HepG2 (cell line): Measurements from ENCODE around the gene SH2D6. TPM values are rescaled to one million over a fixed set of nuclear protein-coding genes. Genes with fewer than 3 reads are reported as not detected.
A peak's percentile ranks its signal among the peaks of the same experiment; 100 is the strongest.

Experiments
- ARNT2 ChIP-seq: sonication (generic); formaldehyde crosslinking; IDR thresholded peaks from 2 replicates; pipeline ENCODE4 v1.8.0; 2022; ENCODE audit warnings: mild to moderate bottlenecking, low read depth, missing genetic modification reagents, moderate library complexity
- CREBL2 ChIP-seq: sonication (generic); formaldehyde crosslinking; IDR thresholded peaks from 2 replicates; pipeline ENCODE4 v1.8.1; 2023; ENCODE audit warnings: missing genetic modification reagents, mild to moderate bottlenecking, borderline replicate concordance
- DR1 ChIP-seq: sonication (generic); formaldehyde crosslinking; IDR thresholded peaks from 2 replicates; pipeline ENCODE4 v1.8.0; 2021; ENCODE audit warnings: mild to moderate bottlenecking, missing genetic modification reagents, inconsistent platforms
- HOXA7 ChIP-seq: sonication (generic); formaldehyde crosslinking; IDR thresholded peaks from 2 replicates; pipeline ENCODE4 v1.8.1; 2022; ENCODE audit warnings: mild to moderate bottlenecking, missing genetic modification reagents, moderate library complexity
- MZF1 ChIP-seq: sonication (generic); formaldehyde crosslinking; IDR thresholded peaks from 2 replicates; pipeline ENCODE4 v1.8.1; 2023; ENCODE audit warnings: mild to moderate bottlenecking, missing genetic modification reagents, borderline replicate concordance
- NR3C1 ChIP-seq: sonication (generic); formaldehyde crosslinking; IDR thresholded peaks from 2 replicates; pipeline ENCODE4 v1.4.0; 2020; ENCODE audit warnings: missing genetic modification reagents
- RORA ChIP-seq: sonication (generic); formaldehyde crosslinking; IDR thresholded peaks from 2 replicates; pipeline ENCODE4 v1.5.0; 2020; ENCODE audit warnings: mild to moderate bottlenecking, missing genetic modification reagents, moderate library complexity
- SKI ChIP-seq: fragments of 450-650 bp; IDR thresholded peaks from one replicate; pipeline ENCODE4 v1.6.1; 2018; ENCODE audit warnings: mild to moderate bottlenecking; ENCODE audit not compliant: partially characterized antibody
- SRSF4 ChIP-seq: fragments of 200-400 bp; formaldehyde crosslinking; IDR thresholded peaks from one replicate; pipeline ENCODE4 v1.6.1; 2018; ENCODE audit warnings: mild to moderate bottlenecking, low read depth, low read length, moderate library complexity; ENCODE audit not compliant: poor library complexity, severe bottlenecking
- TCF7 ChIP-seq: sonication (generic); IDR thresholded peaks from 2 replicates; pipeline ENCODE4 v1.6.1; 2016; ENCODE audit warnings: antibody characterized with exemption, low read depth
- ZKSCAN8 ChIP-seq: IDR thresholded peaks from 2 replicates; pipeline ENCODE4 v1.6.1; 2016; ENCODE audit warnings: borderline replicate concordance, missing genetic modification reagents, missing compliant biosample characterization
- ZNF431 ChIP-seq: sonication (generic); formaldehyde crosslinking; IDR thresholded peaks from 2 replicates; pipeline ENCODE4 v1.9.0; 2022; ENCODE audit warnings: missing genetic modification reagents, low read depth, mild to moderate bottlenecking, borderline replicate concordance
- ZNF543 ChIP-seq: sonication (generic); formaldehyde crosslinking; IDR thresholded peaks from 2 replicates; pipeline ENCODE4 v1.4.0; 2020; ENCODE audit warnings: mild to moderate bottlenecking, missing genetic modification reagents
- ZNF580 ChIP-seq: IDR thresholded peaks from 2 replicates; pipeline ENCODE4 v1.6.1; 2016; ENCODE audit warnings: low read depth, borderline replicate concordance
- ZNF773 ChIP-seq: sonication (generic); formaldehyde crosslinking; IDR thresholded peaks from 2 replicates; pipeline ENCODE4 v1.4.0; 2020; ENCODE audit warnings: missing genetic modification reagents, borderline replicate concordance
- ZNF878 ChIP-seq: sonication (generic); formaldehyde crosslinking; IDR thresholded peaks from 2 replicates; pipeline ENCODE4 v1.8.1; 2023; ENCODE audit warnings: mild to moderate bottlenecking, missing genetic modification reagents, moderate library complexity
- ZNF879 ChIP-seq: sonication (generic); formaldehyde crosslinking; IDR thresholded peaks from 2 replicates; pipeline ENCODE4 v1.8.1; 2023; ENCODE audit warnings: missing genetic modification reagents
- ZSCAN5A ChIP-seq: sonication (generic); formaldehyde crosslinking; IDR thresholded peaks from 2 replicates; pipeline ENCODE4 v1.8.0; 2022; ENCODE audit warnings: mild to moderate bottlenecking, missing genetic modification reagents, borderline replicate concordance
- polyA plus RNA-seq, 8 experiments: library from polyadenylated mRNA; depleted of rRNA in 3 of 8; stranded (reverse) in 7 of 8; unstranded in 1 of 8; fragments of >200 nt; fragmentation: Illumina TruSeq in 4 of 8; extraction: Trizol in 4 of 8; gene quantifications; 2 replicates each; pipeline versions ENCODE4 v1.2.1 to v1.2.3, GENCODE V29; 2011 to 2016; ENCODE audit warnings: low read depth in 4 of 8, missing spikeins in 1 of 8, mixed read lengths in 1 of 8; ENCODE audit not compliant: insufficient read depth in 1 of 8
- total RNA-seq, 5 experiments: library from RNA; depleted of rRNA; stranded (reverse); fragments of >200 nt; fragmentation: Illumina TruSeq; extraction: Trizol; gene quantifications; 2 replicates each; pipeline ENCODE4 v1.2.3, GENCODE V29; 2016; ENCODE audit warnings: low read depth in 1 of 5
- TF ChIP-seq, protein P1 (sequence below): sonication (generic); formaldehyde crosslinking; IDR thresholded peaks from 2 replicates; pipeline ENCODE4 v1.5.1; 2020; ENCODE audit warnings: missing genetic modification reagents, mild to moderate bottlenecking, borderline replicate concordance
- TF ChIP-seq, protein P2 (sequence below): sonication (generic); formaldehyde crosslinking; IDR thresholded peaks from 2 replicates; pipeline ENCODE4 v1.4.0; 2020; ENCODE audit warnings: missing genetic modification reagents
- TF ChIP-seq, protein P3 (sequence below): IDR thresholded peaks from 2 replicates; pipeline ENCODE4 v1.6.1; 2016; ENCODE audit warnings: control low read depth
- TF ChIP-seq, protein P4 (sequence below): sonication (generic); formaldehyde crosslinking; IDR thresholded peaks from 2 replicates; pipeline ENCODE4 v1.5.0; 2020; ENCODE audit warnings: missing genetic modification reagents

The SH2D6 gene
- total and polyA plus RNA-seq, 2 of the 13 experiments (the other 11 are each of a cell fraction or from before 2014, with no cell fraction given): 0.11 to 0.26 TPM

DNA sequence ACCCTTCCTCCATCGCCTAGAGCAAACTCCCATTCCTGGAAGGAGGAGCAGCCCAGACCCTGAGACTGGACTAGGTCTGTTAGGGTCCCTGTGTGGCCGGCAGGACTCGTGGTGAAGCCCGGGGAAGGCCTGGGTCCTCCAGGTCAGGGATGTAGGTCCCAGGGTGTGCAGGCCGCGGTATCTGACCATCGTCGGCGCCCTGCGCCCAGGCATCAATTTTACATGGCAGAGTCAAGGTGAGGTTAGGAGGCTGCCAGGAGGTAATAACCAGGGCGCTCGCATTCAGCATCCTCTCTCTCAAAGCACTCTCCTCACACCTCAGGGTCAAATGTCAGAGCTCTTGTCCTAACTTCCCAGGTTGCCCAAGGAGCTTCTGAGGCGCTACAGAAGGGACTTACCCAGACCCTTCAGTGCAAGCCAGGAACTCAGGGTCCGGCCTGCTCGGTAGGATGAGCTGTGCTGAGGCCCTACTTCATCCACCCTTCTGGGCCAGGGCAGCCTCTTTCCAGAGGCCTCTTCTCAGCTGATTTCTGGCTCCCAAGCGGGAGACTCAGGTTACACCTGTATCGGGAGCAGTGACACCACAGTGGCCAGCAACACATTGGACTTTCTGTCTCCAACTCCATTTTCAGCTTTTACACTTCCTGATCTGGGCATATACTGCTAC lies 628 bp downstream of the SH2D6 start (continued):
- TF ChIP-seq ZSCAN5A (CRISPR knock-in tag) (no peak), SRSF4 (no peak), CREBL2 (no peak), ZNF878 (peak; percentile 63; the same call in 1 of the 2 replicates), ZKSCAN8 (no peak), TCF7 (no peak), ZNF431 (CRISPR knock-in tag) (no peak), ZNF773 (CRISPR knock-in tag) (peak; percentile 19; the same call in 1 of the 2 replicates), HOXA7 (CRISPR knock-in tag) (no peak), ZNF543 (CRISPR knock-in tag) (no peak), ZNF879 (CRISPR knock-in tag) (no peak), DR1 (no peak), NR3C1 (CRISPR knock-in tag) (no peak), ZNF580 (no peak), ARNT2 (no peak; the same call in 1 of the 2 replicates), MZF1 (CRISPR knock-in tag) (no peak), RORA (CRISPR knock-in tag) (no peak), SKI (no peak)
- TF ChIP-seq, protein P1, sequence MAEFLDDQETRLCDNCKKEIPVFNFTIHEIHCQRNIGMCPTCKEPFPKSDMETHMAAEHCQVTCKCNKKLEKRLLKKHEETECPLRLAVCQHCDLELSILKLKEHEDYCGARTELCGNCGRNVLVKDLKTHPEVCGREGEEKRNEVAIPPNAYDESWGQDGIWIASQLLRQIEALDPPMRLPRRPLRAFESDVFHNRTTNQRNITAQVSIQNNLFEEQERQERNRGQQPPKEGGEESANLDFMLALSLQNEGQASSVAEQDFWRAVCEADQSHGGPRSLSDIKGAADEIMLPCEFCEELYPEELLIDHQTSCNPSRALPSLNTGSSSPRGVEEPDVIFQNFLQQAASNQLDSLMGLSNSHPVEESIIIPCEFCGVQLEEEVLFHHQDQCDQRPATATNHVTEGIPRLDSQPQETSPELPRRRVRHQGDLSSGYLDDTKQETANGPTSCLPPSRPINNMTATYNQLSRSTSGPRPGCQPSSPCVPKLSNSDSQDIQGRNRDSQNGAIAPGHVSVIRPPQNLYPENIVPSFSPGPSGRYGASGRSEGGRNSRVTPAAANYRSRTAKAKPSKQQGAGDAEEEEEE (CRISPR knock-in tag): no peak
- TF ChIP-seq, protein P2, sequence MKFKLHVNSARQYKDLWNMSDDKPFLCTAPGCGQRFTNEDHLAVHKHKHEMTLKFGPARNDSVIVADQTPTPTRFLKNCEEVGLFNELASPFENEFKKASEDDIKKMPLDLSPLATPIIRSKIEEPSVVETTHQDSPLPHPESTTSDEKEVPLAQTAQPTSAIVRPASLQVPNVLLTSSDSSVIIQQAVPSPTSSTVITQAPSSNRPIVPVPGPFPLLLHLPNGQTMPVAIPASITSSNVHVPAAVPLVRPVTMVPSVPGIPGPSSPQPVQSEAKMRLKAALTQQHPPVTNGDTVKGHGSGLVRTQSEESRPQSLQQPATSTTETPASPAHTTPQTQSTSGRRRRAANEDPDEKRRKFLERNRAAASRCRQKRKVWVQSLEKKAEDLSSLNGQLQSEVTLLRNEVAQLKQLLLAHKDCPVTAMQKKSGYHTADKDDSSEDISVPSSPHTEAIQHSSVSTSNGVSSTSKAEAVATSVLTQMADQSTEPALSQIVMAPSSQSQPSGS (CRISPR knock-in tag): no peak
- TF ChIP-seq, protein P3, sequence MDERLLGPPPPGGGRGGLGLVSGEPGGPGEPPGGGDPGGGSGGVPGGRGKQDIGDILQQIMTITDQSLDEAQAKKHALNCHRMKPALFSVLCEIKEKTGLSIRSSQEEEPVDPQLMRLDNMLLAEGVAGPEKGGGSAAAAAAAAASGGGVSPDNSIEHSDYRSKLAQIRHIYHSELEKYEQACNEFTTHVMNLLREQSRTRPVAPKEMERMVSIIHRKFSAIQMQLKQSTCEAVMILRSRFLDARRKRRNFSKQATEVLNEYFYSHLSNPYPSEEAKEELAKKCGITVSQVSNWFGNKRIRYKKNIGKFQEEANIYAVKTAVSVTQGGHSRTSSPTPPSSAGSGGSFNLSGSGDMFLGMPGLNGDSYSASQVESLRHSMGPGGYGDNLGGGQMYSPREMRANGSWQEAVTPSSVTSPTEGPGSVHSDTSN (CRISPR knock-in tag): no peak
- TF ChIP-seq, protein P4, sequence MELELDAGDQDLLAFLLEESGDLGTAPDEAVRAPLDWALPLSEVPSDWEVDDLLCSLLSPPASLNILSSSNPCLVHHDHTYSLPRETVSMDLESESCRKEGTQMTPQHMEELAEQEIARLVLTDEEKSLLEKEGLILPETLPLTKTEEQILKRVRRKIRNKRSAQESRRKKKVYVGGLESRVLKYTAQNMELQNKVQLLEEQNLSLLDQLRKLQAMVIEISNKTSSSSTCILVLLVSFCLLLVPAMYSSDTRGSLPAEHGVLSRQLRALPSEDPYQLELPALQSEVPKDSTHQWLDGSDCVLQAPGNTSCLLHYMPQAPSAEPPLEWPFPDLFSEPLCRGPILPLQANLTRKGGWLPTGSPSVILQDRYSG (CRISPR knock-in tag): no peak
